ENCODE results near the gene TBC1D14.

DNA sequence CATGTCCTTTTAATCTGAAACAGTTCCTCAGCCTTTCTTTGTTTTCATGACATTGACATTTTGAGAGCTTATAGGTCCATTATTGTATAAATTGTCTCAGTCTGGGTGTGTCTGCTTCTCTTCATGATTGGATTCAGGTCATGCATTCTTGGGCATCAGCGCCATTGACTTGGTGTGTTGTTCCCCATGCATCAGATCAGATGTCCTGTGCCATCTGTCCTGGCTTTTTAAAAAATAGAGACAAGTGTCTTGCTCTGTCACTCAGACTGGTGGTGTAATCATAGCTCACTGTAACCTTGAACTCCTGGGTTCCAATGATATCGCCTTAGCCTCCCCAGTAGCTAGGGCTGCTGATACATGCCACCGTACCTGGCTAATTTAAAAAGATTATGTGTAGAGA, 55.7 kb downstream of the TBC1D14 start:
- TF ChIP-seq, protein P1, sequence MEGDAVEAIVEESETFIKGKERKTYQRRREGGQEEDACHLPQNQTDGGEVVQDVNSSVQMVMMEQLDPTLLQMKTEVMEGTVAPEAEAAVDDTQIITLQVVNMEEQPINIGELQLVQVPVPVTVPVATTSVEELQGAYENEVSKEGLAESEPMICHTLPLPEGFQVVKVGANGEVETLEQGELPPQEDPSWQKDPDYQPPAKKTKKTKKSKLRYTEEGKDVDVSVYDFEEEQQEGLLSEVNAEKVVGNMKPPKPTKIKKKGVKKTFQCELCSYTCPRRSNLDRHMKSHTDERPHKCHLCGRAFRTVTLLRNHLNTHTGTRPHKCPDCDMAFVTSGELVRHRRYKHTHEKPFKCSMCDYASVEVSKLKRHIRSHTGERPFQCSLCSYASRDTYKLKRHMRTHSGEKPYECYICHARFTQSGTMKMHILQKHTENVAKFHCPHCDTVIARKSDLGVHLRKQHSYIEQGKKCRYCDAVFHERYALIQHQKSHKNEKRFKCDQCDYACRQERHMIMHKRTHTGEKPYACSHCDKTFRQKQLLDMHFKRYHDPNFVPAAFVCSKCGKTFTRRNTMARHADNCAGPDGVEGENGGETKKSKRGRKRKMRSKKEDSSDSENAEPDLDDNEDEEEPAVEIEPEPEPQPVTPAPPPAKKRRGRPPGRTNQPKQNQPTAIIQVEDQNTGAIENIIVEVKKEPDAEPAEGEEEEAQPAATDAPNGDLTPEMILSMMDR (IDR thresholded peaks at IDR 0.05; ENCODE audit: insufficient read depth, low read length, poor library complexity, severe bottlenecking) = no peak
- TF ChIP-seq EZH2phosphoT487 (conservative IDR thresholded peaks at IDR 0.05; ENCODE audit: low read length) = no peak

Data from SU-DHL-6 (cell line).